A549 (cell line): ENCODE measurements around the gene DDB1. TPM values are rescaled to one million over a fixed set of nuclear protein-coding genes. Genes with fewer than 3 reads are reported as not detected.

Experiments used
- ATAC-seq, 2 experiments: fragments of 200-7000 bp in 1 of 2; fragments of >200 bp in 1 of 2; cut with Nextera tagmentation in 1 of 2; cut with Tn5 transposase in 1 of 2; 3 replicates each; pipeline versions ENCODE4 v1.8.0 to v1.9.1; 2018 to 2020; ENCODE audit warnings: mild to moderate bottlenecking in 1 of 2, moderate library complexity in 1 of 2
- CTCF ChIA-PET: fragments of 300-600 bp; sonication (Branson Sonifier 250); formaldehyde crosslinking; extraction: SDS; loops from one replicate; lab custom pipeline; 2021; ENCODE audit warnings: antibody characterized with exemption, inconsistent platforms; lab: Yijun Ruan, JAX
- POLR2A ChIA-PET: fragments of 350-600 bp; formaldehyde crosslinking; extraction: SDS; loops from one replicate; lab custom pipeline; 2021; ENCODE audit warnings: antibody characterized with exemption, inconsistent platforms; lab: Yijun Ruan, JAX
- DNase-seq, 2 experiments: peaks; one replicate each; pipeline versions ENCODE4 v3.0.0 to v3.0.0-alpha.2; 2011 to 2016; ENCODE audit warnings: low read depth in 1 of 2, low spot score in 1 of 2
- FAIRE-seq: peaks from 2 replicates; lab custom pipeline; 2011; peaks lifted over from hg19 to GRCh38; lab: Jason Lieb, UNC
- H3K27ac ChIP-seq, 2 experiments: fragments of >200 bp; sonication (Bioruptor Twin); formaldehyde crosslinking; 3 replicates each; pipeline ENCODE4 v1.5.1; 2016 to 2017
- H3K4me1 ChIP-seq: fragments of >200 bp; sonication (Bioruptor Twin); formaldehyde crosslinking; 3 replicates; pipeline ENCODE4 v1.6.1; 2016
- H3K4me2 ChIP-seq: fragments of >200 bp; sonication (Bioruptor Twin); formaldehyde crosslinking; 3 replicates; pipeline ENCODE4 v1.6.1; 2016
- H3K4me3 ChIP-seq: fragments of >200 bp; sonication (Bioruptor Twin); formaldehyde crosslinking; 3 replicates; pipeline ENCODE4 v1.5.1; 2016
- H3K9me3 ChIP-seq: fragments of >200 bp; sonication (Bioruptor Twin); formaldehyde crosslinking; 3 replicates; pipeline ENCODE4 v1.6.1; 2016
- CBX2 ChIP-seq: fragments of 200-600 bp; sonication (generic); IDR thresholded peaks from 2 replicates; pipeline ENCODE4 v1.6.1; 2016; ENCODE audit warnings: low read depth, mild to moderate bottlenecking, borderline replicate concordance
- CHD2 ChIP-seq: fragments of 150-350 bp; IDR thresholded peaks from 2 replicates; pipeline ENCODE4 v1.6.1; 2014; ENCODE audit warnings: low read length; ENCODE audit not compliant: partially characterized antibody
- EHMT2 ChIP-seq: fragments of 200-600 bp; sonication (generic); IDR thresholded peaks from 2 replicates; pipeline ENCODE4 v1.6.1; 2016; ENCODE audit warnings: antibody characterized with exemption, low read depth, mild to moderate bottlenecking, moderate library complexity
- EP300 ChIP-seq, 2 experiments: fragments of >200 bp; sonication (Bioruptor Twin); formaldehyde crosslinking; IDR thresholded peaks; 2 replicates in 1 of 2; 3 replicates in 1 of 2; pipeline ENCODE4 v1.6.1; 2016 to 2017
- ESRRA ChIP-seq: fragments of 150-350 bp; IDR thresholded peaks from 2 replicates; pipeline ENCODE4 v1.6.1; 2014; ENCODE audit warnings: mild to moderate bottlenecking, low read length, borderline replicate concordance
- GATA3 ChIP-seq: IDR thresholded peaks from 2 replicates; pipeline ENCODE4 v1.6.1; 2012; ENCODE audit warnings: borderline replicate concordance
- HDAC2 ChIP-seq: fragments of 200-600 bp; sonication (generic); IDR thresholded peaks from 2 replicates; pipeline ENCODE4 v1.6.1; 2016
- HEYL ChIP-seq: fragments of 250-450 bp; sonication (Bioruptor Pico); IDR thresholded peaks from 2 replicates; pipeline ENCODE4 v1.8.0; 2021; ENCODE audit warnings: mild to moderate bottlenecking, moderate library complexity
- HOXA7 ChIP-seq: fragments of 250-450 bp; sonication (Bioruptor Pico); IDR thresholded peaks from 2 replicates; pipeline ENCODE4 v1.5.0; 2020; ENCODE audit warnings: mild to moderate bottlenecking, moderate library complexity
- HOXB13 ChIP-seq: fragments of 250-450 bp; sonication (Bioruptor Pico); IDR thresholded peaks from 2 replicates; pipeline ENCODE4 v1.5.0; 2020; ENCODE audit warnings: low read depth, mild to moderate bottlenecking, moderate library complexity
- KDM5A ChIP-seq: fragments of 200-600 bp; sonication (generic); IDR thresholded peaks from 2 replicates; pipeline ENCODE4 v1.6.1; 2016; ENCODE audit warnings: antibody characterized with exemption, mild to moderate bottlenecking
- MAFK ChIP-seq: fragments of 450-650 bp; IDR thresholded peaks from 2 replicates; pipeline ENCODE4 v1.6.1; 2014; ENCODE audit not compliant: partially characterized antibody
- MAX ChIP-seq: IDR thresholded peaks from 2 replicates; pipeline ENCODE4 v1.6.1; 2012
- MYC ChIP-seq: IDR thresholded peaks from 2 replicates; pipeline ENCODE4 v1.6.1; 2012; ENCODE audit warnings: mild to moderate bottlenecking, inconsistent platforms, low read length, improper control_type of control experiment, borderline replicate concordance
- POLR2A ChIP-seq: IDR thresholded peaks from 2 replicates; pipeline ENCODE4 v1.6.1; 2012; ENCODE audit warnings: mild to moderate bottlenecking, low read length
- RAD21 ChIP-seq, 2 experiments: fragments of >200 bp in 1 of 2; sonication (Bioruptor Twin) in 1 of 2; formaldehyde crosslinking in 1 of 2; IDR thresholded peaks in 1 of 2; conservative IDR thresholded peaks in 1 of 2; 2 replicates in 1 of 2; 3 replicates in 1 of 2; pipeline ENCODE4 v1.6.1; 2012 to 2018; ENCODE audit warnings: inconsistent platforms in 1 of 2
- SREBF2 ChIP-seq: fragments of 450-650 bp; IDR thresholded peaks from 2 replicates; pipeline ENCODE4 v1.6.1; 2014; ENCODE audit warnings: mild to moderate bottlenecking, moderate library complexity
- TFCP2L1 ChIP-seq: fragments of 250-450 bp; sonication (Bioruptor Pico); IDR thresholded peaks from 2 replicates; pipeline ENCODE4 v1.5.0; 2021; ENCODE audit warnings: mild to moderate bottlenecking
- TP53 ChIP-seq: fragments of 250-450 bp; sonication (Bioruptor Pico); IDR thresholded peaks from 2 replicates; pipeline ENCODE4 v1.5.0; 2021; ENCODE audit warnings: mild to moderate bottlenecking, moderate library complexity
- USF2 ChIP-seq: fragments of 450-650 bp; IDR thresholded peaks from 2 replicates; pipeline ENCODE4 v1.6.1; 2014; ENCODE audit warnings: antibody characterized with exemption
- ZSCAN20 ChIP-seq: fragments of 250-450 bp; sonication (Bioruptor Pico); IDR thresholded peaks from 2 replicates; pipeline ENCODE4 v1.8.0; 2022; ENCODE audit warnings: mild to moderate bottlenecking, moderate library complexity
- WGBS: methylation state at CpG from one replicate; pipeline ENCODE4 v1.1.6; 2017; ENCODE audit errors: missing lambda C conversion rate; 5-methylcytosine and 5-hydroxymethylcytosine counted together
- polyA plus RNA-seq, 4 experiments: library from polyadenylated mRNA; depleted of rRNA in 3 of 4; stranded (reverse); fragments of >200 nt; fragmentation: RNase III in 1 of 4; extraction: RNeasy Plus Mini Kit Qiagen cat#74134 plus additional on column Dnase treatment in 1 of 4; gene quantifications; 2 replicates in 3 of 4; 3 replicates in 1 of 4; pipeline ENCODE4 v1.2.3, GENCODE V29; 2011 to 2017
- TF ChIP-seq, protein P1 (sequence below): IDR thresholded peaks from 2 replicates; pipeline ENCODE4 v1.6.1; 2012; ENCODE audit warnings: low read depth, borderline replicate concordance

The DDB1 gene
- polyA plus RNA-seq, 2 of the 4 experiments (the other 2 are of a cell fraction), result 149 to 222 TPM

GRCh38 chr11:61279934-61280659, 52.8 kb downstream of the DDB1 start:
- ATAC-seq (no peak), DNase-seq (no peak), FAIRE-seq (no peak)
- ChIA-PET CTCF (interaction anchor here (0.8 to 3.8 kb wide), 4 partner anchors 11 to 237 kb away, joined by 3 to 17 read pairs (median 3); partner anchors contain the start of gene VWCE), POLR2A (interaction anchor here (0.6 kb wide), 1 partner anchor 102 kb away, joined by 4 read pairs; no protein-coding TSS in a partner anchor)
- TF ChIP-seq CBX2, result no peak
- TF ChIP-seq TP53 (CRISPR knock-in tag), result no peak
- no peak for TF ChIP-seq SREBF2
- no peak for TF ChIP-seq GATA3
- no peak for TF ChIP-seq ZSCAN20 (CRISPR knock-in tag)
- no peak for TF ChIP-seq HEYL (CRISPR knock-in tag)
- no peak for TF ChIP-seq KDM5A
- no peak for TF ChIP-seq HDAC2
- no peak for TF ChIP-seq MAX
- no peak for TF ChIP-seq TFCP2L1
- no peak for TF ChIP-seq EP300 (IDR thresholded peaks at IDR 0.05)
- no peak for TF ChIP-seq USF2
- TF ChIP-seq RAD21 (conservative IDR thresholded peaks at IDR 0.05 in 1 of 2, IDR thresholded peaks at IDR 0.05 in 1 of 2), result no peak
- TF ChIP-seq HOXB13 (CRISPR knock-in tag), result no peak
- TF ChIP-seq MAFK, result no peak
- TF ChIP-seq POLR2A, result no peak
- TF ChIP-seq, protein P1, sequence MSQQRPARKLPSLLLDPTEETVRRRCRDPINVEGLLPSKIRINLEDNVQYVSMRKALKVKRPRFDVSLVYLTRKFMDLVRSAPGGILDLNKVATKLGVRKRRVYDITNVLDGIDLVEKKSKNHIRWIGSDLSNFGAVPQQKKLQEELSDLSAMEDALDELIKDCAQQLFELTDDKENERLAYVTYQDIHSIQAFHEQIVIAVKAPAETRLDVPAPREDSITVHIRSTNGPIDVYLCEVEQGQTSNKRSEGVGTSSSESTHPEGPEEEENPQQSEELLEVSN, result no peak
- Histone ChIP-seq H3K9me3 (no peaks in the 10 kb centered on the region), H3K4me2 (no peak overlapping the region), H3K4me3 (no peak overlapping the region), H3K27ac (no peak overlapping the region), H3K4me1 (peaks cover 3% of the 10 kb centered on the region; the same call in 1 of the 3 replicates)
- WGBS, result 60% methylated on average over 12 of the region's 12 CpGs

GRCh38 chr11:61278001-61278470, 54.9 kb downstream of the DDB1 start:
- no peaks in the 10 kb centered on the region for H3K9me3 ChIP-seq
- H3K4me2 ChIP-seq, result no peak overlapping the region
- POLR2A ChIA-PET, result interaction anchor here (0.6 kb wide), 1 partner anchor 92 kb away, joined by 3 read pairs; no protein-coding TSS in a partner anchor
- no peak overlapping the region for H3K4me3 ChIP-seq
- DNase-seq (no peak), FAIRE-seq (no peak), ATAC-seq (no peak)
- CTCF ChIA-PET, result interaction anchor here (0.9 to 2.2 kb wide), 3 partner anchors 24 to 107 kb away, joined by 4 to 9 read pairs (median 7); no protein-coding TSS in a partner anchor
- H3K27ac ChIP-seq, result no peak overlapping the region
- peaks cover 3% of the 10 kb centered on the region; the same call in 1 of the 3 replicates for H3K4me1 ChIP-seq
- 46% methylated on average over 10 of the region's 10 CpGs for WGBS
- TF ChIP-seq HOXA7 (CRISPR knock-in tag) (no peak), POLR2A (no peak), MYC (no peak), CHD2 (no peak), ESRRA (no peak), EHMT2 (no peak)
